Epithelial cell of esophagus (primary cell): ENCODE results near the gene CAMK2A.
A peak's percentile ranks its signal among the peaks of the same experiment; 100 is the strongest.

Source experiments
- DNase-seq: peaks from one replicate; pipeline ENCODE4 v3.0.0; 2010; ENCODE audit warnings: low read depth
- H3K4me3 ChIP-seq: 2 replicates; pipeline ENCODE4 v1.5.1; 2011; ENCODE audit warnings: mild to moderate bottlenecking, low read length, control low read depth
- TF ChIP-seq, protein P1 (sequence below): IDR thresholded peaks from 2 replicates; pipeline ENCODE4 v1.5.1; 2011; ENCODE audit warnings: low read depth, mild to moderate bottlenecking, low read length, control low read depth, inconsistent platforms; ENCODE audit not compliant: insufficient read depth; ENCODE audit errors: missing control alignments

CAMK2A gene

DNA sequence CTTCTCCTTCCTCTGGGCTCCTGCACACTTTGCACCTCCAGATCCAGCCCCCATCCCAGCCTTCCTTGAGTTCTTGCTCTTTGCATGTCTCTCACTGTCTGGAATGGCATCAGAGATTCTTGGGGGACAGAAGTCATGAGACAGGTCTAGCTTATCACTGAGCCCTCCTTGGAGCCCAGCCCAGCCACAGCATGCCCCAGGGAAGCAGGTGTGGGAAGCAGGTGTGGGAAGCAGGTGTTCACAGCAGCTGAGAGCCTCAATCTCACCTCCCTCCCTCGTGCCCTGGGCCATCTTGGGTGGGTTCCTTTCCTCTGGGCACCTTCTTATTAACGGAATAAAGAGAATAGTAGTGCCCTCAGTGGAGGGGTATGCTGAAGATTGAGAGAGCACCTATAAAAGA is 72.5 kb downstream of the CAMK2A start:
- TF ChIP-seq, protein P1, sequence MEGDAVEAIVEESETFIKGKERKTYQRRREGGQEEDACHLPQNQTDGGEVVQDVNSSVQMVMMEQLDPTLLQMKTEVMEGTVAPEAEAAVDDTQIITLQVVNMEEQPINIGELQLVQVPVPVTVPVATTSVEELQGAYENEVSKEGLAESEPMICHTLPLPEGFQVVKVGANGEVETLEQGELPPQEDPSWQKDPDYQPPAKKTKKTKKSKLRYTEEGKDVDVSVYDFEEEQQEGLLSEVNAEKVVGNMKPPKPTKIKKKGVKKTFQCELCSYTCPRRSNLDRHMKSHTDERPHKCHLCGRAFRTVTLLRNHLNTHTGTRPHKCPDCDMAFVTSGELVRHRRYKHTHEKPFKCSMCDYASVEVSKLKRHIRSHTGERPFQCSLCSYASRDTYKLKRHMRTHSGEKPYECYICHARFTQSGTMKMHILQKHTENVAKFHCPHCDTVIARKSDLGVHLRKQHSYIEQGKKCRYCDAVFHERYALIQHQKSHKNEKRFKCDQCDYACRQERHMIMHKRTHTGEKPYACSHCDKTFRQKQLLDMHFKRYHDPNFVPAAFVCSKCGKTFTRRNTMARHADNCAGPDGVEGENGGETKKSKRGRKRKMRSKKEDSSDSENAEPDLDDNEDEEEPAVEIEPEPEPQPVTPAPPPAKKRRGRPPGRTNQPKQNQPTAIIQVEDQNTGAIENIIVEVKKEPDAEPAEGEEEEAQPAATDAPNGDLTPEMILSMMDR = no peak
- H3K4me3 ChIP-seq = no peak overlapping the region
- DNase-seq = no peak

DNA sequence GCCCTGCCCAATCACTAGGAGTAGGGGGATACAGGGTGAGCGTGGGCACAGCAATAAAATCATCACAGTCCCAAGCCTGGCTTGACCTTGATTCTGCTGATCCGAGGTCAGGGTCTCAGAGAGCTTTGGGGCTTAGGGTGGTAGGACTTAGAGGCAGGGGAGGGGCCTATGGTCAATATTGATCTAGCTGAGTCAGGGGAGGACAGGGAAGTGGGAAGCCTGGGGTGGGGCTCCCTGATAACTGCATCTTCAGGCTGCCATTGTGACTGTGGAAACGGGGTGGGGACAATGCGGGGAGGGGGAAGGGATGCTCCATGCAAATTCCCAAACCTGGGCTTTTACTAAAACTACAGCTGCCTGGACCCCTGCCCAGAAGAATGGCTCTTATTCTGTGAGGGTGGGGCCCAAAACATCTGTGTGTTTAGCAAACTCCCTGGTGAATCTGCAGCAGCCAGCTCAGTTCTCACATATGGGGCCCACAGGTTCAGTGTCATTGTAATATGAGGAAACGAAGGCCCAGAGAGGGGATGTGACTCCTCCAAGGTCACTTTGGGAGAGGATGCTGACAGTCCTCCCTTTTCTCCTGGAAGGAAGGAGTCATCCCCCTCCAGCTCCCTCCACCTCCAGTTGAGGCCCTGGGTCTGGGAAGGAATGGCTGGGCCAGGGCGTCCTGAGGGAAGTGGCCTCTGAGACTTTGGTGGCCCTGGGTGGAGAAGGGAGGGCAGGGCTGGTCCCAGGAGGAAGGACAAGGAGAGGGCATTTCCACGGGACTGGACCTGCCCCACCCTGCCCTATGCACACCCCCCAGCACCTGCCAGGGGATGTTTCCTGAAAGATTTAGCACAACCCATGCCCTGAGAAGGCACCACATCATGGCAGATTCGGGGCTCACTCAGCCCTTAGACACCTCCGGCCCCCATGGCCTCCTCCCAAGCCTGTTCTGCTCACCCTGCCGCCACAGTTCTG is 73.3 kb downstream of the CAMK2A start:
- TF ChIP-seq, protein P1 = no peak
- DNase-seq = no peak
- no peak overlapping the region for H3K4me3 ChIP-seq

DNA sequence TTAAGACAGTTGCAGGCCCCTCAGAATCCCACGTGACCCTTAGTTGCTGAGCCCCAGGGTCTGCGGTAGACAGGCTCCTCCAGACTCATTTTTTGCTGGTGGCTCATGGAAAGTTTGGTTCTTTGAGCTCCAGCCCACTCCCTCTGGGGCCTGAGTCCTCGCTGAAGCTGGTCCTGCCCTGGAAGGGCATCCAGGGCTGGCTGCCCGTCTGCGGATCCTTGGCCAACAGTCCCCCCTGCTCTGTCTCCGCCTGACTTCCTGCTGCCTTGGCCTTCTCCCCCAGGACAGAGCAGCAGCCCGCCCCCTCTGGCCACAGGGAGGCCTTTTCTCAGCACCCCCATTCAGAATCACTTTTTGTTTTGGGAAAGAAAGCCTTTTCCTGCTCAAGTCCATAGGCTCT is 75.3 kb downstream of the CAMK2A start:
- H3K4me3 ChIP-seq = no peak overlapping the region
- no peak for DNase-seq
- TF ChIP-seq, protein P1 = no peak

DNA sequence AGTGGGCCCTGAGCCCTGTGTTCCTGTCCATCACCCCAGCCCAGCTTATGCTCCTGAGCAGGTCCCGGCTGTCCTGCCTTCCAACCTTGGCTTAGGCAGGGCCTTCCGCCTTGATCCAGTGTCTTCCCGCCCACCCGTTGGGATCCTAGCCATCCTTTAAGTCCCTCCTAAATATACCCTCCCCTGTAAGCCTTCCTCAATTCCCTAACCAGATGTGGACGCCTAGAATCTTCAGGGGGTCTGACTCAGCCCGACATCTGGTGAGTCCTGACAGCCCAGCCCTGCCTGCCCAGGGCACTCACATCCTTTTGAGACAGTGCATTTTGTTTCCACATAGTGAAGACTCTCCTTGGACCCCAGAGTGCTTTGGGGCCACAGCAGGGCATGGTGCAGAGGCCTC is 76.0 kb downstream of the CAMK2A start:
- no peak overlapping the region for H3K4me3 ChIP-seq
- no peak for DNase-seq
- TF ChIP-seq, protein P1 = no peak

DNA sequence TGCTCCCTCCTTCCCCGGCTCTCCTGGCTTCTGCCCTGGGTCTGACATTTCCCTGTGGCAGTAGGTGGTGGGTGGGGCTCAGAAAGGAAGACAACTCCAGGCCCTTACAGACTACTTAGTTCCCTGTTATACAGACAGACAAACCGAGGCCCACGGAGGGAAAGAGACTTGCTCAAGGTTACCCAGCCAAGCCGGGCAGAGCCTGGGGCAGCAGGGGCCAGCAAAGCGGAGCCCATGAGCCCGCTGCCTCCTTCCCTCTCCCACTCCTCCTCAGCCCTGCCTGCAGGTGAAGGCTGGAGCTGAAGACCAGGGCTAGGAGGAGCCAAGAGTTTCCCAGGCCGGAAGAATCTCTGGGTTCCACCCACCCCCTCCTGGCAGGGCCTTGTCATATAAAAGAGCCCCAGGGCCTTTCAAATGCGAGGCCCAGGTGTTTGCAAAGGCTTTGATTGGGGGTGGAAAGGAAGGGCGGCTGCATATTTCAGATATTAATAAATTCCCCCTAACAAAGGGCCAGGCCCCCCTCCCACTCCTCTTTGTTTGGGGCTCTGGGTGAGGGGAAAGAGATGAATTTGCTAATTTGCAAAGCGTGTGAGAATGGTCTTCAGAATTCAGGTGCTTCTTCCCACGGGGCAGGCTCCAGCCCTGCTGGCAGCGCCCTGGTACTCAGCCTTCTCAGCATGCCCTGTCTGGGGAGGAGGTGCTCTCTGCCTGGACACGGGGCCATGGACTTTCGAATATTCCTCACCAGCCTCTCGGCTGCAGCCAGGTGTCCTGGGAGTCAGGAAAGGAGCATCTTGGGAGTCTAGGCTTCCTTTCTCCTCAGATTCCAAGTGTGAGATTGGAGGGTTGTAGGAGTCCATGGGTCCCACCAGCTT is 78.2 kb downstream of the CAMK2A start:
- DNase-seq = peak; percentile 39
- H3K4me3 ChIP-seq = no peak overlapping the region
- TF ChIP-seq, protein P1 = no peak

DNA sequence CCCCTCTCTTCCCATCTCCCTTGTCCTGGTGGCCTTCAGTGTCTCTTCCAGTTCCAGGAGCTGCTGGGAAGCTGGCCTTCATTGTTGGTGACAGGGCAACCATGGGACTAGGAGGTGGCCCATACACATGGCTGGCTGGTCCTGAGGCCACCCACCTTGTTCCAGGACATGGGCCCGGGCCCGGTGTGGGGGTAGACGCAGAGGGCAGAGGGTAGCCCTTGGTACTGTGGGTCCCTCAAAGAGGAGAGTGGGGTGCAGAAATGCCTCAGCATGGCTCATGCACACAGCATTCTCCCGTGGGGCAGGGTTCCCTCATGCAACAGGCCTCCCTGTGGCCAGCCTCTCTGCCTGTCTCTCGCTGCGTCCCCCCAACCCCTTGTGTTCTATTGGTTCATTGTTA is 78.9 kb downstream of the CAMK2A start:
- DNase-seq = no peak
- H3K4me3 ChIP-seq = no peak overlapping the region
- TF ChIP-seq, protein P1 = no peak
